ENCODE results near the gene EFL1. TPM values are rescaled to one million over a fixed set of nuclear protein-coding genes. Genes with fewer than 3 reads are reported as not detected.

EFL1 gene
- total and polyA plus RNA-seq, 9 of the 15 experiments (the other 6 are each of a cell fraction or from before 2014, with no cell fraction given): 4.8 to 32.5 (median 16.9) TPM

DNA sequence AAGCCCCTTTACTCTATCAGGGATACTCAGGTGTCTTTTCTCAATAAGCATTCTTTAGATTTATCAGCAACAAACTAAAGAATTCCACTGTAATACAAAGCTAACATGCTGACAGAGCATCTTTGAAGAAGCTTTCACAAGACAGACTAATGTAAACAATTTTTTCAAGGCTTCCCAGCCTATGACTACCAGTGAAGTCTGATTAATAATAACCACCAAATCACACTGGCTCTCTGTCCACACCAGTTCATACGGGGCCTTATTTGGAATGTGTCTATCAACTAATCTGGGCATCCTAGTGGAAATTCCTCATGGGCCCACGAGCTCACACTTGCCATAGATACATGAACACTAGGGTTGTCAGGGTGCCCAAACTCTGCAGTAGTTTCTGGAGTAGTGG, 84.5 kb downstream of the EFL1 start:
- ChIA-PET POLR2A (interaction anchor here (0.7 kb wide), 1 partner anchor 62 kb away, joined by 3 read pairs; no protein-coding TSS in a partner anchor), CTCF (ENCODE audit: low intra/inter-chr PET ratio) (no interaction called here)
- Histone ChIP-seq H3K79me2 (ENCODE audit: control insufficient read depth, insufficient read depth, low read length) (no peaks in the 10 kb centered on the region), H4K20me1 (replicated peaks; ENCODE audit: control insufficient read depth, insufficient read depth, low read length) (no peaks in the 10 kb centered on the region), H3K9ac (ENCODE audit: insufficient read depth in 1 of 2, low read depth in 2 of 2, low read length in 2 of 2) (no peak overlapping the region), H2AFZ (ENCODE audit: low read depth, low read length) (no peak overlapping the region), H3K9me1 (ENCODE audit: control insufficient read depth, insufficient read depth, low read length) (no peaks in the 10 kb centered on the region), H3K9me3 (replicated peaks; ENCODE audit: control insufficient read depth, insufficient read depth, low read depth, low read length) (no peaks in the 10 kb centered on the region), H3K4me2 (ENCODE audit: insufficient read depth, low read length) (no peak overlapping the region), H3K27ac (ENCODE audit: extremely low read depth, low read depth, low read length) (no peak overlapping the region), H3K36me3 (ENCODE audit: control insufficient read depth, insufficient read depth, low read length) (no peaks in the 10 kb centered on the region), H3K4me3 (no peak overlapping the region), H3K27me3 (ENCODE audit: control insufficient read depth in 2 of 2, insufficient read depth in 2 of 2, low read length in 2 of 2) (no peaks in the 10 kb centered on the region), H3K4me1 (replicated peaks in 1 of 2; ENCODE audit: control insufficient read depth in 2 of 2, insufficient read depth in 2 of 2, low read length in 2 of 2) (no peaks in the 10 kb centered on the region)
- FAIRE-seq: no peak
- in situ Hi-C loops (cut with MboI): no loop called here
- no peak for ATAC-seq
- intact Hi-C loops (cut with micrococcal nuclease): no loop called here
- 38% methylated on average over 2 of the region's 2 CpGs for WGBS (ENCODE audit: insufficient coverage, low coverage, missing lambda C conversion rate)
- no TSS peak for BruUV-seq (replicated peaks)
- no peak for DNase-seq (ENCODE audit: extremely low read depth in 1 of 4, low spot score in 3 of 4)
- TF ChIP-seq MAFG (tag; conservative IDR thresholded peaks at IDR 0.05) (peak; percentile 24; the same call in 1 of the 2 replicates), CCAR2 (IDR thresholded peaks at IDR 0.05; ENCODE audit: low read depth, low read length) (no peak), ZNF583 (CRISPR knock-in tag; IDR thresholded peaks at IDR 0.05) (no peak), C11orf30 (IDR thresholded peaks at IDR 0.05; ENCODE audit: low read depth) (0 out of 2 replicates have a peak, but pooled peaks have one; percentile 37), TEAD2 (tag; IDR thresholded peaks at IDR 0.05) (no peak), ZNF316 (IDR thresholded peaks at IDR 0.05) (peak; percentile 49)
- TF ChIP-seq, protein P1, sequence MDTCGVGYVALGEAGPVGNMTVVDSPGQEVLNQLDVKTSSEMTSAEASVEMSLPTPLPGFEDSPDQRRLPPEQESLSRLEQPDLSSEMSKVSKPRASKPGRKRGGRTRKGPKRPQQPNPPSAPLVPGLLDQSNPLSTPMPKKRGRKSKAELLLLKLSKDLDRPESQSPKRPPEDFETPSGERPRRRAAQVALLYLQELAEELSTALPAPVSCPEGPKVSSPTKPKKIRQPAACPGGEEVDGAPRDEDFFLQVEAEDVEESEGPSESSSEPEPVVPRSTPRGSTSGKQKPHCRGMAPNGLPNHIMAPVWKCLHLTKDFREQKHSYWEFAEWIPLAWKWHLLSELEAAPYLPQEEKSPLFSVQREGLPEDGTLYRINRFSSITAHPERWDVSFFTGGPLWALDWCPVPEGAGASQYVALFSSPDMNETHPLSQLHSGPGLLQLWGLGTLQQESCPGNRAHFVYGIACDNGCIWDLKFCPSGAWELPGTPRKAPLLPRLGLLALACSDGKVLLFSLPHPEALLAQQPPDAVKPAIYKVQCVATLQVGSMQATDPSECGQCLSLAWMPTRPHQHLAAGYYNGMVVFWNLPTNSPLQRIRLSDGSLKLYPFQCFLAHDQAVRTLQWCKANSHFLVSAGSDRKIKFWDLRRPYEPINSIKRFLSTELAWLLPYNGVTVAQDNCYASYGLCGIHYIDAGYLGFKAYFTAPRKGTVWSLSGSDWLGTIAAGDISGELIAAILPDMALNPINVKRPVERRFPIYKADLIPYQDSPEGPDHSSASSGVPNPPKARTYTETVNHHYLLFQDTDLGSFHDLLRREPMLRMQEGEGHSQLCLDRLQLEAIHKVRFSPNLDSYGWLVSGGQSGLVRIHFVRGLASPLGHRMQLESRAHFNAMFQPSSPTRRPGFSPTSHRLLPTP (IDR thresholded peaks at IDR 0.05; ENCODE audit: borderline replicate concordance, extremely low read depth, insufficient read length): no peak

Measured in K562 (cell line).